Thymus (tissue), 11 donors: Measurements from ENCODE around the gene FHIT. TPM values are rescaled to one million over a fixed set of nuclear protein-coding genes. Genes with fewer than 3 reads are reported as not detected.

Source experiments
- DNase-seq, 9 donors: peaks; one replicate each; pipeline ENCODE4 v3.0.0-alpha.2; 2013; ENCODE audit warnings: low spot score in 9 of 9, low read depth in 6 of 9, missing footprints in 1 of 9
- H3K27ac ChIP-seq, 2 donors: one replicate each; pipeline ENCODE4 v1.5.1; 2013; ENCODE audit warnings: control low read depth in 1 of 2, low read depth in 1 of 2, low read length in 1 of 2, mild to moderate bottlenecking in 1 of 2, moderate library complexity in 1 of 2
- H3K27me3 ChIP-seq, 2 donors: one replicate each; pipeline ENCODE4 v1.5.1; 2013; ENCODE audit warnings: low read length in 1 of 2; ENCODE audit not compliant: control insufficient read depth in 2 of 2, insufficient read depth in 1 of 2
- H3K36me3 ChIP-seq, 2 donors: one replicate each; pipeline ENCODE4 v1.5.1; 2013; ENCODE audit warnings: low read length in 1 of 2, mild to moderate bottlenecking in 1 of 2, moderate library complexity in 1 of 2; ENCODE audit not compliant: control insufficient read depth in 2 of 2, insufficient read depth in 2 of 2
- H3K4me1 ChIP-seq, 2 donors: one replicate each; pipeline ENCODE4 v1.5.1; 2013; ENCODE audit warnings: low read length in 2 of 2; ENCODE audit not compliant: control insufficient read depth in 2 of 2, insufficient read depth in 2 of 2
- H3K4me3 ChIP-seq, 2 donors: one replicate each; pipeline ENCODE4 v1.5.1; 2013; ENCODE audit warnings: low read length in 2 of 2, control low read depth in 1 of 2, mild to moderate bottlenecking in 1 of 2
- H3K9me3 ChIP-seq, 2 donors: one replicate each; pipeline ENCODE4 v1.5.1; 2013; ENCODE audit warnings: low read length in 1 of 2, mild to moderate bottlenecking in 1 of 2; ENCODE audit not compliant: control insufficient read depth in 2 of 2, insufficient read depth in 1 of 2
- WGBS: extraction: QIAGEN DNeasy Blood & Tissue Kit; methylation state at CpG from one replicate; pipeline ENCODE4 v1.1.7; 2013; 5-methylcytosine and 5-hydroxymethylcytosine counted together
- polyA plus RNA-seq: library from polyadenylated mRNA; stranded (reverse); fragments of 200-250 nt; gene quantifications from one replicate; pipeline ENCODE4 v1.2.3, GENCODE V29; 2013
- total RNA-seq: library from RNA; stranded (reverse); fragments of 120-200 nt; gene quantifications from one replicate; pipeline ENCODE4 v1.2.4, GENCODE V29; 2013
- donor health status: healthy.

Gene FHIT
- total and polyA plus RNA-seq, 2 donors = 9.2 to 13.2 TPM

DNA sequence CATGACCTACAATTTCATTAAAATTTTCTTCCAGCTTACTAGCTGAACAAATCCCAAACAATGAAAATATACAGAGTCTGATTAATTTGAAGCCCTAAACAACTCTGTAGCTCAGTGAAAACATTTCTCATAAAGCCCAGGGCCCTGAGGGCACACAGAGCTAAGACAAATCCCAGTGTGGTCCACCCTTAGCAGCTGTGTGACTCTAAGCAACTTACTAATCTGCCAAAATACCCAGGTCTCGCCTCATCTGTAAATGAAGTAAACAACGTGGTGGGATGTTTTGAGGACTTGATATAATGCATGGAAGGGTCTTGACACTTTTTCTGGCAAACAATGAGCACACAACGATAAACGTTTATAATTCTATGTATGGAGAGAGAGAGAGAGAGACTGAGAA, 158.4 kb downstream of the FHIT start:
- H3K27me3 ChIP-seq = no peaks in the 10 kb centered on the region
- H3K9me3 ChIP-seq = no peaks in the 10 kb centered on the region
- H3K36me3 ChIP-seq = no peaks in the 10 kb centered on the region
- whole genome bisulfite sequencing = 84% methylated on average over 4 of the region's 4 CpGs
- no peak overlapping the region for H3K27ac ChIP-seq
- no peaks in the 10 kb centered on the region for H3K4me1 ChIP-seq
- DNase-seq = no peak
- H3K4me3 ChIP-seq = no peak overlapping the region

DNA sequence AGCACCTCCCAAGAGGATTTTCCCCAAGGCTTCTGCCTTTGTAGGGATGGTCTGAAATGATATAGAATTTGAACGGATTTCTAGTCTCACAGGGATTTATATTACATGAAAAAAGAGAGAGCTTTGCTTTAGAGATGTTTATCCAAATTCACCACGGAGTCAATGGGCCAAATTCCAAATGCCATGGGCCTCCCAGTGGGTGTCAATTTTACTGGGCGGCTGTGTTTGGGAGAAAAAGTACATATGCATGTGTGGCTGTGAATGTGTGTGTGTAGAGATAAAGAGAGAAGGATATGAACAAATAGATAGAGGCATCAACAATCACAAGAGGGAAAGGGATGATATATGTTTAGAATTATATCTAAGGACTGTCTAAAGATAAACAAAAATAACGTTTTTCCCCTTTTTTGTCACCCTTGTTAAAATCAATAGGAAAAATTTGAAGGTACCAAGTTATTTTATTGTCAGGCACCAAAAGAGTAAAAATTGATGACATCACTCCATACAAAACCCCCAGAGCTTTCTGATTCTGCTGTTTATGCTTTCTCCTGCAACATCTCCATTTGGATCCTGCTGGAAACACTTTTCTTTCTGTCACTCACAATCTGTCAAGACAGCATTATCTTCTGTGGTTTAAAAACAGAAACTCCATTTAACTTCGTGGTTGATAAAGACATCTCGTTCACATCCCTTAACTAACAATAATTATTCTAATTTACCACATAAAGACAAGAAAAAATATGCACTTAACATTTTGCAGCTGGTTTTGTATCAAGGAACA, 160.7 kb downstream of the FHIT start:
- no peaks in the 10 kb centered on the region for H3K4me1 ChIP-seq
- no peak overlapping the region for H3K27ac ChIP-seq
- no peak for DNase-seq
- WGBS = 79% methylated on average over 6 of the region's 6 CpGs
- H3K27me3 ChIP-seq = no peaks in the 10 kb centered on the region
- no peak overlapping the region for H3K4me3 ChIP-seq
- no peaks in the 10 kb centered on the region for H3K36me3 ChIP-seq
- no peaks in the 10 kb centered on the region for H3K9me3 ChIP-seq

DNA sequence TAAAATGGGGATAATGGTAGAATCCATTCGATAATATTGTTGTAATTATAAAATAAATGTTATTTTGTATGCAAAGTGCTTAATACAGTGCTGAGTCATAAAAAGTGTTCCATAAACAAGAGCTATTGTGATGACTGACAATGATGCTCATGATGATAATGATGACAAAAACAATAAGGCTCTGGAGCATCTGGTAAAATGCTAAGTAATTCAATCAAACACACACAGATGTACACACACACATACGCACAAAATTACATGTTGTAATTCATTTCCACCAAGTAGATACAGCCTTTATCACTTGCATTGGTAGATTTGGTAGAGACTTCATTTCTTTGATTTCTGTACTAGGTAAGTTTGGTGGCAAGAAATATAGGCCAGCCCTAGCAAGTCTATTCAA, 163.8 kb downstream of the FHIT start:
- Histone ChIP-seq H3K4me3 (no peak overlapping the region), H3K9me3 (no peaks in the 10 kb centered on the region), H3K27me3 (no peaks in the 10 kb centered on the region), H3K27ac (no peak overlapping the region), H3K4me1 (no peaks in the 10 kb centered on the region), H3K36me3 (no peaks in the 10 kb centered on the region)
- no peak for DNase-seq
- 99% methylated on average over 2 of the region's 2 CpGs for WGBS

DNA sequence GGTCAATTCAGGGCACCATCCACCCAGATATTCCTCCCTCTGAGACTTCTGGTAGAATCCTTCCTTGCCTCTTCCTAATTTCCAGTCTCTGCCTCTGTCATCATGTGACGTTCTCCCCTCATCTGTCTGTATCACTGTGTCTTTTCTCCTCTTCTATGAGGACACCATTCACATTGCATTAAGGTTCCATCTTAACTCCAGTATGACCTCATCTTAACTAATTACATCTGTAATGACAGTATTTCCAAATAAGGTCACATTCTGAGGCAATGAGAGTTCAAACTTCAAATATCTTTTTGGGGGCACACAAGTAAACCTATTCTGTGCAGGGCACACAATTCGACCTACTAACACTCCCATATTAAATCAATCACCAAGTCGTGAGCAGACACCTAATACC, 169.7 kb downstream of the FHIT start:
- Histone ChIP-seq H3K4me3 (no peak overlapping the region), H3K36me3 (no peaks in the 10 kb centered on the region), H3K4me1 (no peaks in the 10 kb centered on the region), H3K27me3 (no peaks in the 10 kb centered on the region), H3K9me3 (no peaks in the 10 kb centered on the region), H3K27ac (no peak overlapping the region)
- no peak for DNase-seq
- WGBS = 94% methylated on average over 3 of the region's 3 CpGs

DNA sequence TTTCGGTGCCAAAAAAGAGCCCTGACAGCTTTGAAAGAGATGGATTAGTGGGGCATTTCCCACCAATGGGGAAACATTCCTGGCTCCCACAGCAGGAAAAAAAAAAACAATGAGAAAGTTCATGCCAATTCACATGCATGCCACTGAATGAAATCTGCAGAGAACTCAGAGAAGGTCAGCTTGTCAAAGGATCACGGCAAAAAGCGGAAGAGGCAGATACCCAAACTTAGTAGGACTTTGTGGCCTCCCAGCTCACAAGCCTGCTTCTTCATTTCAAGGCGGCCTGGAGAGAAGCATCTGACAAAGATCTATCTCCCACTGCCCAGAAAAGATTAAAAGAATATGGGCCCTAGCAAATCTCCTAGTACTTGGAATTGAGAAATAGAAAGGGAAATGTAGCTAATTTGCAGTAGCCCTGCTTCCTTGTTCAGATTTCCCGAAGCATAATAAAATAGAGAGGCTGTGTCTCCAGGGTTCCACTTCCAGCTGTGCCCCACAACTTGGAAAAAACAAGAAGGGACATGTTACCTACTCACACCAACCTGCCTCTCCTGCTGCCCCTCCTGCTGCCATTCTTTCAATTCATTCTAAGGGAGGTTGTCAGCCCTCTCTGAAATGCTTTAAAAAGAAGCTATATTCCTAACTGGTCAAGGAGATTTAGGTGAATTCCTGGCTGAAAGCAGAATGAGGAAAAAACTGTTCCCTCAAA, 170.4 kb downstream of the FHIT start:
- H3K27ac ChIP-seq = no peak overlapping the region
- WGBS = 94% methylated on average over 5 of the region's 5 CpGs
- no peaks in the 10 kb centered on the region for H3K4me1 ChIP-seq

DNA sequence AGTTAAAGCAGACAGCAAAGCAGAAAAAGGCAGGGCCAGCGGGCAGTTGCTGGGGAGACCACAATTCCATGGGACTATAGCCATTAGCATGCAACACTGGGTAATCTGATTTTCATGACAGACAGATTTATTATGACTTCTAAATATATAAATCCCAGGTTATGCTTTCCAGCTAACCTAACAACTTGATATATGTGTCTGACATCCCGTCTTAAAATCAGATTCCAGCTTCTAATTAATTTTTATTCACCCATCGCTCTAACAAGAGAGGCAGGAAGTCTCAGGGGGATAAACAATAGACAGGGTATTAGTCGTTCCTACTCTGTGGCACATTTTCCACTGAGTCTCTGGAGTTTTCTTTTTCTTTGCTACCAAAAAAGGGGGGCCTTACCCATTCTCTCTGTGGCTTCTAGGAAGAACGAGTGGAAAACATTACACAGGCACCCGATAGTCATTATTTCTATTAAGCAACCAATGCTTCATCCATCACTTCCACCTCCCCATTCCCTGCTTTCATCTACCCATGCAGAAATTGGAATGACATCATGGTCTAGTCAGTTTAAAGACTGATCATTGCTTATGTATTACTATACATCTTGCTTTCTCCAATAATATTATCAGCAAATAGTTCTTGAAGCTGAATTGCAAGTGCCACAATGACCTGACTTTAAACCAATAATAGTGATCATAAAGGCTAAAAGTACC, 173.1 kb downstream of the FHIT start:
- Histone ChIP-seq H3K4me3 (no peak overlapping the region), H3K36me3 (no peaks in the 10 kb centered on the region), H3K4me1 (no peaks in the 10 kb centered on the region), H3K27me3 (no peaks in the 10 kb centered on the region), H3K9me3 (no peaks in the 10 kb centered on the region), H3K27ac (no peak overlapping the region)
- DNase-seq = no peak
- 97% methylated on average over 6 of the region's 6 CpGs for WGBS

More for the DNA sequence above, 170.4 kb downstream of the FHIT start:
- no peak for DNase-seq
- Histone ChIP-seq H3K36me3 (no peaks in the 10 kb centered on the region), H3K4me3 (no peak overlapping the region), H3K9me3 (no peaks in the 10 kb centered on the region), H3K27me3 (no peaks in the 10 kb centered on the region)

DNA sequence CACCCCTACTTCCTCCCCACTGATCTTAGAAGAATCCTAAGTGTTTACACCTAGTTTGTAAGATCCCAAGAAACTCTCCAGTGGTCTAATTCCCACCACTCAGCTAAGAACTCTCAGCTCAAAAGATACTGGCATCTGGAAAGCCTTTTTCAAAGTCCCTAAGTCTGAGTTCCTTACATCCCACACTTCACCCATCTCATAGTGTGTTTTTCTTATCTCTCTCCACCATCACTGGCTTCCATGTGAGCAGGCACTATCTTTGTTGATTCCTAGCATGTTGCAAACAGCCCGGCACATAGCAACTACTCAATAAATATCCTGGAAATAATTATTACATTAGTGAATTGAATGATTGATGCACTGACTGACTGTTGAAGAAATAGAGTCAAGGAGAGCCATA, 173.7 kb downstream of the FHIT start:
- 96% methylated on average over 1 of the region's 1 CpG for WGBS

DNA sequence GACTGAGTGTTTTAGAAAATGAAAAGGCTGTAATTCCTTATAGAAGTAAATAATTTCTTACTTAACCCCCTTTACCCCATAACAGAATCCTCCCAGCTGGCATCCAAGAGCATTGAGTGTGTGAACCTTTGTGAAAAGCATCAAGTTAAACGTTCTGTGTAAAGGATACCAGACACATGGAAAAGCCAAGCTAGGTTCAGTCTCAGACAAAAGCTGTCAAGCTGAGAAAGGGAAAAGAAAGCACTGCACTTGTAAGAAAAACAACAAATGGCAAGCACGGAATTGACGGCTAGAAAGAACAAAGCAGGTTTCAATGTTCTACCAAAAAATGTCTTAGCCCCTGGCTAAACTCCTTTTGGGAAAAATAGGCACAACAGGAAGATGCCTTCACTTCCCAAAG, 176.5 kb downstream of the FHIT start:
- H3K27ac ChIP-seq = no peak overlapping the region
- H3K27me3 ChIP-seq = no peaks in the 10 kb centered on the region
- no peaks in the 10 kb centered on the region for H3K9me3 ChIP-seq
- DNase-seq = no peak
- WGBS = 93% methylated on average over 3 of the region's 3 CpGs
- H3K36me3 ChIP-seq = no peaks in the 10 kb centered on the region
- H3K4me1 ChIP-seq = no peaks in the 10 kb centered on the region
- no peak overlapping the region for H3K4me3 ChIP-seq

More for the DNA sequence above, 173.7 kb downstream of the FHIT start:
- Histone ChIP-seq H3K36me3 (no peaks in the 10 kb centered on the region), H3K27me3 (no peaks in the 10 kb centered on the region), H3K4me3 (no peak overlapping the region), H3K27ac (no peak overlapping the region), H3K4me1 (no peaks in the 10 kb centered on the region), H3K9me3 (no peaks in the 10 kb centered on the region)
- no peak for DNase-seq

DNA sequence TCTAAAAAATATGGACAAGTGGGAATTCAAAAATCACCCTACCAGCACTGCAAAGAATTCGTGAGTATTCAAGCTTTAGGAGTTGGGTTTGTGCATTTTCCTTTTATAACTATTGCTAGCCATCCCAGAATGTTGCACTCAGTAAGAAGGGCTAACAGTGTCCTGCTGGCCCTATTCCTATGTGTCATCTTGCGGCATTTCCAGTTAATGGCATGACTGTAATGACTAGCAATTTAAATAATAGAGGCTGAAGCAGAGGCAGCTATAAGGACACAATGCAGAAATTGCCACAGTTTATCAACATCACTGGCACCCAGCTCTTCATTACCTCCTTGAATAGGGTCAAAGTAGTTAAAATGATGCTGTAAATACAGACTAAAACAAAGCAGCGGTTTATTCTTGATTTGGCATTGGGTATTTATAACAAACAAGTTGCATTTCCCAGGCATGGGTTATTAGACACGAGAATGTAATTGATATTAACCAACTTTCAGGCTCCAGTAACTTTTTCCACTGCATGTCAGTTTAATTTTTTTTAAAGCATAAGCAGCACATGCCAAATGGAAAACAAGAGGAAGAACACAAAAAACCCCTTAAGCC, 177.6 kb downstream of the FHIT start:
- Histone ChIP-seq H3K4me3 (no peak overlapping the region), H3K4me1 (no peaks in the 10 kb centered on the region), H3K27me3 (no peaks in the 10 kb centered on the region), H3K36me3 (no peaks in the 10 kb centered on the region), H3K27ac (no peak overlapping the region), H3K9me3 (no peaks in the 10 kb centered on the region)
- DNase-seq = no peak
- 96% methylated on average over 4 of the region's 4 CpGs for WGBS
